Subcutaneous adipose tissue (tissue), 4 donors: Measurements from ENCODE around the gene CAPNS1. TPM values are rescaled to one million over a fixed set of nuclear protein-coding genes. Genes with fewer than 3 reads are reported as not detected.

Source experiments
- total RNA-seq, 4 donors: library from RNA; depleted of rRNA; stranded (reverse); fragments of >200 nt; gene quantifications; one replicate each; pipeline ENCODE4 v1.1.0, GENCODE V29; 2016
- TF ChIP-seq, protein P1 (sequence below): fragments of 450-650 bp; IDR thresholded peaks from one replicate; pipeline ENCODE4 v1.5.1; 2016; ENCODE audit warnings: low read depth, mild to moderate bottlenecking, control low read depth, antibody characterized with exemption, moderate library complexity

Gene CAPNS1
- total RNA-seq, 4 donors from 2014 or later = 211 to 331 (median 247) TPM

DNA sequence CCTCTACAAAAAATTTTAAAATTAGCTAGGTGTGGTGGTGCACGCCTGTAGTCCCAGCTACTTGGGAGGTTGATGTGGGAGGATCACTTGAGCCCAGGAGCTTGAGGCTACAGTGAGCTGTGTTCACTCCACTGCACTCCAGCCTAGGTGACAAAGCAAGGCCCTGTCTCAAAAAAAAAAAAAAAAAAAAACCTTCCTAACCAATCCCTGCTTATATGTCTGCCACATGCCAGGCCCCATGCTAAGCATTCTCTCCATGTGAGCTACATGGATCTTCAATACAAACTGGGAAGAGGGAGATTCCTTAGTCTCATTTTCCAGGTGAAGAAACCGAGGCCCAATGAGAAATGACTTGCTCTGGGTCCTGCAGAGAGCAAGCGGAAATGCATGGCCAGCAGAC lies 31.2 kb upstream of the CAPNS1 start:
- TF ChIP-seq, protein P1, sequence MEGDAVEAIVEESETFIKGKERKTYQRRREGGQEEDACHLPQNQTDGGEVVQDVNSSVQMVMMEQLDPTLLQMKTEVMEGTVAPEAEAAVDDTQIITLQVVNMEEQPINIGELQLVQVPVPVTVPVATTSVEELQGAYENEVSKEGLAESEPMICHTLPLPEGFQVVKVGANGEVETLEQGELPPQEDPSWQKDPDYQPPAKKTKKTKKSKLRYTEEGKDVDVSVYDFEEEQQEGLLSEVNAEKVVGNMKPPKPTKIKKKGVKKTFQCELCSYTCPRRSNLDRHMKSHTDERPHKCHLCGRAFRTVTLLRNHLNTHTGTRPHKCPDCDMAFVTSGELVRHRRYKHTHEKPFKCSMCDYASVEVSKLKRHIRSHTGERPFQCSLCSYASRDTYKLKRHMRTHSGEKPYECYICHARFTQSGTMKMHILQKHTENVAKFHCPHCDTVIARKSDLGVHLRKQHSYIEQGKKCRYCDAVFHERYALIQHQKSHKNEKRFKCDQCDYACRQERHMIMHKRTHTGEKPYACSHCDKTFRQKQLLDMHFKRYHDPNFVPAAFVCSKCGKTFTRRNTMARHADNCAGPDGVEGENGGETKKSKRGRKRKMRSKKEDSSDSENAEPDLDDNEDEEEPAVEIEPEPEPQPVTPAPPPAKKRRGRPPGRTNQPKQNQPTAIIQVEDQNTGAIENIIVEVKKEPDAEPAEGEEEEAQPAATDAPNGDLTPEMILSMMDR = no peak

GRCh38 chr19:36110487-36111199 lies 29.2 kb upstream of the CAPNS1 start, which contains the start of gene OVOL3:
TSS of gene OVOL3 (plus strand) at chr19:36111143. CDS start at chr19:36111203, 60 bp downstream.
- TF ChIP-seq, protein P1 = no peak

- TF ChIP-seq, protein P1 = no peak
These were observed 28.7 kb upstream of the CAPNS1 start for GRCh38 chr19:36111200-36111539.

DNA sequence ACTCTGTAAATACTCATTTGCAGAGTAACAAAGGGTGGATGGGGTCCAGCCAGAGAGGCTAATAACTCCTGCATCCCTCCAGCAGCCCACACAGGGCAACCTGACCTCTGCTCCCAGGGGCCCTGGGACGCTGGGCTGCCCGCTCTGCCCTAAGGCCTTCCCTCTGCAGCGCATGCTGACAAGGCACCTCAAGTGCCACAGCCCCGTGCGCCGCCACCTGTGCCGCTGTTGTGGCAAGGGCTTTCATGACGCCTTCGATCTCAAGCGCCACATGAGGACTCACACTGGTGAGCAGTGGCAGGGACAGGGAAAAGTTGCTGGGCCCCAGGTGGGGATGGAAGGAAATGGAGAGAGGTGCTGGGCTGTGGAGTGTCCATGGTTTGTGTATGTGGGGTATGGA lies 27.2 kb upstream of the CAPNS1 start:
- TF ChIP-seq, protein P1 = no peak

- TF ChIP-seq, protein P1 = no peak
These were observed 26.4 kb upstream of the CAPNS1 start for GRCh38 chr19:36113425-36113824.

DNA sequence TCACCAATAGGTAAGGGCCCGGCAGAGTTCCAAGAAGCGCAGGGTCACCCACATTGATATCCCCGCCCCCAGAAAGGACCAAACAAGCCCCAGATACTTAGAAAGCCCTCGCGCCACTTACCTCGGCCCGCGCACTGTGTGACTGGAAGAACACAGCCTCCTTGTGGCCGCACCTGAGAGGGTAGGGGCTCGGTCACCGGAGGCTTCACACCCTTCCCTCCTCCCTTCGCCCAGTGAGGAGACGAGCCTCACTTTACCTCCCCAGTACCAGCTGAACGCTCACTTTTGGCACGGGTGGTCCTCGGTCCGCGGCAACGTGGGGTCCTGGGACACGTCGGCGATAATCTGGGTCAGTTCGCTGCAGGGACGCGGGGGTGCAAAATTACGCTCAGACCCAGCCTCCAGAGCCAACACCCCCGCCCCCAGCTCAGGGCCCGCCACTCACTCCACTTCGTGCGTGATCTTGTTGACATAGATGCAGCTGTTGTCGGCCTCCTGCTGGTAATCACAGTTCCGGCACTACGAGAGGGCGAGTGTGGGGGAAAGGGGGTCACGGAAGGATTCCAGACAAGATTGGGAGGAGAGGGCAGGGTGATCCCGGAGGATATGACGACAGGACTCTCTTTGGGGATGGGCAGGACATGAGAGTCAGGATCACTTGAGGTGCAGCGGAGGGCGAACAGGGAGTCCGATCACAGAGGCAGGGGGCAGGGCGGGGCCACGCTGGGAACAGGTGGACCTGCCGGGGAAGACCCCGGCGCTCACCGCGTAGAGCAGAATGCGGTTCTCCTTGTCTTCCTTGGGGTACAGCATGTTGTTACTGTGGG lies 25.8 kb upstream of the CAPNS1 start:
- TF ChIP-seq, protein P1 = no peak

GRCh38 chr19:36114721-36115452 lies 25.0 kb upstream of the CAPNS1 start, which contains the start of gene POLR2I:
TSS of gene POLR2I (minus strand) at chr19:36114875. CDS start at chr19:36114856, 19 bp downstream.
- TF ChIP-seq, protein P1 = no peak
